ENCODE measurements around the gene CCDC92. TPM values are rescaled to one million over a fixed set of nuclear protein-coding genes. Genes with fewer than 3 reads are reported as not detected.

The CCDC92 gene
- total and polyA plus RNA-seq, 2 of the 8 experiments (the other 6 are each of a cell fraction or from before 2014, with no cell fraction given) = 0.43 to 0.51 TPM

GRCh38 chr12:123997908-123998307 is 25.3 kb upstream of the CCDC92 start:
- Histone ChIP-seq H3K27me3 (replicated peaks in 1 of 4; ENCODE audit: control insufficient read depth in 3 of 4, extremely low read depth in 1 of 4, insufficient read depth in 3 of 4, low read length in 3 of 4) (no peaks in the 10 kb centered on the region; a peak in 1 of 7 replicates), H4K20me1 (replicated peaks in 1 of 2; ENCODE audit: control insufficient read depth in 1 of 2, insufficient read depth in 2 of 2, low read length in 2 of 2) (peaks cover 2 to 12% of the 10 kb centered on the region in 2 experiments), H3K79me1 (ENCODE audit: low read depth, low read length) (no peaks in the 10 kb centered on the region; the same call in 1 of the 2 replicates), H2BK120ac (replicated peaks; ENCODE audit: low read depth, low read length) (no peak overlapping the region), H3K27ac (ENCODE audit: low read depth, low read length) (no peak overlapping the region), H4K5ac (ENCODE audit: insufficient read length, low read depth, low read length) (no peak overlapping the region), H3K23me2 (ENCODE audit: low read depth, low read length) (no peaks in the 10 kb centered on the region), H4K91ac (replicated peaks; ENCODE audit: insufficient read length, low read length) (no peak overlapping the region), H2AFZ (ENCODE audit: low read length) (no peak overlapping the region), H3K4me1 (replicated peaks in 1 of 4; ENCODE audit: control insufficient read depth in 3 of 4, insufficient read depth in 4 of 4, low read length in 3 of 4) (peaks cover 0 to 3% (median 0%) of the 10 kb centered on the region in 4 experiments; a peak in 2 of 7 replicates), H3K23ac (ENCODE audit: insufficient read length) (no peak overlapping the region), H3K36me3 (ENCODE audit: control insufficient read depth in 2 of 4, insufficient read depth in 4 of 4, low read length in 3 of 4) (peaks cover 0 to 2% (median 0%) of the 10 kb centered on the region in 4 experiments; a peak in 1 of 8 replicates), H3K4me2 (ENCODE audit: insufficient read depth in 1 of 2, low read depth in 2 of 2, low read length in 2 of 2) (no peak overlapping the region), H3K79me2 (ENCODE audit: control insufficient read depth in 1 of 2, insufficient read depth in 2 of 2, low read length in 2 of 2) (no peaks in the 10 kb centered on the region), H2AK5ac (ENCODE audit: low read depth, low read length) (no peak overlapping the region), H3K56ac (replicated peaks; ENCODE audit: insufficient read length, low read depth, low read length) (no peak overlapping the region), H4K8ac (ENCODE audit: extremely low read depth, insufficient read depth, low read length) (no peak overlapping the region), H3K14ac (ENCODE audit: insufficient read length) (no peak overlapping the region), H2BK5ac (ENCODE audit: low read depth, low read length) (no peak overlapping the region), H2BK20ac (ENCODE audit: low read length) (no peak overlapping the region), H3K9me3 (ENCODE audit: insufficient read depth in 2 of 2, low read depth in 1 of 2, low read length in 1 of 2) (no peaks in the 10 kb centered on the region), H3K9ac (replicated peaks in 1 of 4; ENCODE audit: extremely low read depth in 1 of 4, low read depth in 3 of 4, low read length in 3 of 4) (no peak overlapping the region), H3K4me3 (ENCODE audit: extremely low read depth in 1 of 4, insufficient read depth in 2 of 4, low read depth in 3 of 4, low read length in 4 of 4) (no peak overlapping the region), H2BK15ac (ENCODE audit: low read length) (no peak overlapping the region), H3K18ac (ENCODE audit: extremely low read depth, low read length) (no peak overlapping the region), H2BK12ac (ENCODE audit: low read depth, low read length) (no peak overlapping the region), H3K4ac (replicated peaks; ENCODE audit: insufficient read length, low read depth, low read length) (no peak overlapping the region)
- ChIA-PET CTCF (ENCODE audit: partially characterized antibody) (interaction anchor here (0.8 to 1.8 kb wide), 3 partner anchors 11 to 236 kb away, joined by 3 to 5 read pairs (median 4); partner anchors contain the start of gene DNAH10), POLR2A (ENCODE audit: partially characterized antibody) (no interaction called here)
- WGBS, 2 experiments (ENCODE audit: extremely low coverage in 1 of 2, insufficient coverage in 1 of 2, insufficient read length in 1 of 2, insufficient replicate concordance in 2 of 2, low coverage in 1 of 2, low lambda C conversion rate in 2 of 2, missing lambda C conversion rate in 1 of 2) = 86% methylated on average over 5 of the region's 5 CpGs; no CpG with 5 or more reads in 1 of the 2 experiments
- DNase-seq (ENCODE audit: low read depth in 1 of 2, low spot score in 2 of 2) (no peak), FAIRE-seq (no peak)
- TF ChIP-seq CHD2 (IDR thresholded peaks at IDR 0.05; ENCODE audit: low read length) (no peak), POU5F1 (IDR thresholded peaks at IDR 0.05; ENCODE audit: low read depth, low read length) (no peak), SAP30 (IDR thresholded peaks at IDR 0.05; ENCODE audit: insufficient read depth, insufficient replicate concordance, low read length) (no peak)
